ENCODE data around the gene PTPRN2.

GRCh38 chr7:158016180-158017097, 571.2 kb downstream of the PTPRN2 start:
- TF ChIP-seq CTCF (conservative IDR thresholded peaks at IDR 0.05; ENCODE audit: low read length) (no peak), EZH2phosphoT487 (IDR thresholded peaks at IDR 0.05; ENCODE audit: borderline replicate concordance, low read depth, low read length) (no peak)

Data from OCI-LY7 (cell line).